CD4-positive, CD25-positive, alpha-beta regulatory T cell (primary cell): ENCODE measurements around the gene PYROXD2. TPM values are rescaled to one million over a fixed set of nuclear protein-coding genes. Genes with fewer than 3 reads are reported as not detected.
"Not testable (repeated sequence)": the region's sequence is repeated elsewhere in the genome, so short reads cannot be mapped to it uniquely, and the experiment has no call there.

Experiments used
- ATAC-seq, 2 donors: fragments of 150-1000 bp; cut with Tn5 transposase; one replicate each; pipeline ENCODE4 v1.10.0; 2021; ENCODE audit warnings: low read depth in 2 of 2, moderate number of reproducible peaks in 2 of 2, moderate library complexity in 1 of 2
- DNase-seq, 3 donors: peaks; one replicate each; pipeline versions ENCODE4 v3.0.0 to v3.0.0-alpha.2; 2012 to 2022; ENCODE audit warnings: mixed read lengths in 1 of 3
- H3K27ac ChIP-seq: one replicate; pipeline ENCODE4 v1.7.0; 2013; ENCODE audit warnings: mild to moderate bottlenecking, low read length; ENCODE audit not compliant: insufficient read depth, poor library complexity, severe bottlenecking
- H3K27me3 ChIP-seq: one replicate; pipeline ENCODE4 v1.7.0; 2013; ENCODE audit warnings: low read length; ENCODE audit not compliant: control insufficient read depth, insufficient read depth
- H3K36me3 ChIP-seq: one replicate; pipeline ENCODE4 v1.7.0; 2013; ENCODE audit warnings: mild to moderate bottlenecking, low read length, moderate library complexity; ENCODE audit not compliant: control insufficient read depth, insufficient read depth
- H3K4me1 ChIP-seq: 2 replicates; pipeline ENCODE4 v1.7.0; 2013; ENCODE audit warnings: mild to moderate bottlenecking, low read length; ENCODE audit not compliant: insufficient read depth, control insufficient read depth, poor library complexity, severe bottlenecking
- H3K4me3 ChIP-seq: one replicate; pipeline ENCODE4 v1.7.0; 2013; ENCODE audit warnings: low read depth, mild to moderate bottlenecking, low read length, moderate library complexity
- H3K9me3 ChIP-seq, 2 experiments: 1 replicate in 1 of 2; 2 replicates in 1 of 2; pipeline ENCODE4 v1.7.0; 2013; ENCODE audit warnings: low read length in 2 of 2, mild to moderate bottlenecking in 1 of 2, moderate library complexity in 1 of 2; ENCODE audit not compliant: control insufficient read depth in 2 of 2
- H3K27ac Mint-ChIP-seq, 3 donors: one replicate each; pipeline ENCODE4 v1.8.0; 2020 to 2022; ENCODE audit warnings: mild to moderate bottlenecking in 3 of 3, mixed read lengths in 3 of 3, moderate library complexity in 2 of 3
- H3K27me3 Mint-ChIP-seq: one replicate; pipeline ENCODE4 v1.8.0; 2022; ENCODE audit warnings: mild to moderate bottlenecking, mixed read lengths
- H3K36me3 Mint-ChIP-seq: one replicate; pipeline ENCODE4 v1.8.0; 2020; ENCODE audit warnings: mixed read lengths
- H3K4me1 Mint-ChIP-seq, 4 donors: one replicate each; pipeline ENCODE4 v1.8.0; 2020 to 2022; ENCODE audit warnings: mixed read lengths in 4 of 4, mild to moderate bottlenecking in 1 of 4
- H3K4me3 Mint-ChIP-seq, 4 donors: one replicate each; pipeline ENCODE4 v1.8.0; 2020 to 2022; ENCODE audit warnings: mild to moderate bottlenecking in 4 of 4, mixed read lengths in 4 of 4, moderate library complexity in 3 of 4
- H3K9me3 Mint-ChIP-seq, 7 donors: one replicate each; pipeline ENCODE4 v1.8.0; 2020 to 2022; ENCODE audit warnings: mixed read lengths in 7 of 7, mild to moderate bottlenecking in 3 of 7, moderate library complexity in 2 of 7
- polyA plus RNA-seq, 4 donors: library from polyadenylated mRNA; unstranded; fragments of 300-500 nt; fragmentation: Illumina TruSeq; gene quantifications; one replicate each; pipeline ENCODE4 v1.2.3, GENCODE V29; 2021
- total RNA-seq: library from RNA; stranded (reverse); gene quantifications from one replicate; pipeline ENCODE4 v1.2.3, GENCODE V29; 2022

Gene PYROXD2
- total and polyA plus RNA-seq, 5 donors from 2014 or later: 0.34 to 17.8 (median 1.7) TPM

- H3K27ac ChIP-seq: no peak overlapping the region
- H3K4me1 ChIP-seq: no peaks in the 10 kb centered on the region
- peaks cover 23% of the 10 kb centered on the region for H3K27me3 Mint-ChIP-seq
- peaks cover 0 to 3% (median 0%) of the 10 kb centered on the region in 4 donors for H3K4me1 Mint-ChIP-seq
- H3K4me3 ChIP-seq: no peak overlapping the region
- DNase-seq (no peak), ATAC-seq (no peak)
- no peak overlapping the region for H3K27ac Mint-ChIP-seq
- H3K4me3 Mint-ChIP-seq: no peak overlapping the region
- peaks cover 0 to 13% (median 5%) of the 10 kb centered on the region in 7 donors for H3K9me3 Mint-ChIP-seq
- H3K27me3 ChIP-seq: no peaks in the 10 kb centered on the region
- no peaks in the 10 kb centered on the region for H3K36me3 Mint-ChIP-seq
- peaks cover 7 to 11% of the 10 kb centered on the region in 2 experiments for H3K9me3 ChIP-seq
- no peaks in the 10 kb centered on the region for H3K36me3 ChIP-seq
Observed at GRCh38 chr10:98346847-98347246, 68.1 kb downstream of the PYROXD2 start.

- peaks cover 0 to 2% (median 0%) of the 10 kb centered on the region in 4 donors for H3K4me1 Mint-ChIP-seq
- H3K27me3 Mint-ChIP-seq: peaks cover 22% of the 10 kb centered on the region
- no peaks in the 10 kb centered on the region for H3K4me1 ChIP-seq
- H3K27ac Mint-ChIP-seq: no peak overlapping the region
- no peak overlapping the region for H3K4me3 ChIP-seq
- DNase-seq: no peak
- H3K9me3 ChIP-seq: peaks cover 7 to 11% of the 10 kb centered on the region in 2 experiments
- H3K27me3 ChIP-seq: no peaks in the 10 kb centered on the region
- H3K27ac ChIP-seq: no peak overlapping the region
- no peaks in the 10 kb centered on the region for H3K36me3 Mint-ChIP-seq
- no peak for ATAC-seq
- H3K9me3 Mint-ChIP-seq: peaks cover 0 to 12% (median 7%) of the 10 kb centered on the region in 7 donors
- no peaks in the 10 kb centered on the region for H3K36me3 ChIP-seq
- no peak overlapping the region for H3K4me3 Mint-ChIP-seq
Observed at GRCh38 chr10:98344589-98345038, 70.4 kb downstream of the PYROXD2 start.

- H3K36me3 Mint-ChIP-seq, H3K4me1 Mint-ChIP-seq, ATAC-seq, H3K27ac Mint-ChIP-seq, H3K4me3 Mint-ChIP-seq, H3K9me3 Mint-ChIP-seq, DNase-seq, H3K36me3 ChIP-seq, H3K27me3 ChIP-seq, H3K27me3 Mint-ChIP-seq, H3K4me1 ChIP-seq, H3K9me3 ChIP-seq, H3K4me3 ChIP-seq, H3K27ac ChIP-seq: not testable (repeated sequence)
Observed at GRCh38 chr10:98341701-98342100, 73.3 kb downstream of the PYROXD2 start.

GRCh38 chr10:98340940-98341310 lies 74.1 kb downstream of the PYROXD2 start:
- H3K27ac ChIP-seq: no peak overlapping the region
- no peak for ATAC-seq
- H3K4me3 ChIP-seq: no peak overlapping the region
- Mint-ChIP-seq H3K27me3 (peaks cover 10% of the 10 kb centered on the region), H3K4me3 (no peak overlapping the region), H3K36me3 (no peaks in the 10 kb centered on the region), H3K9me3 (peaks cover 0 to 3% (median 0%) of the 10 kb centered on the region in 7 donors), H3K27ac (no peak overlapping the region), H3K4me1 (no peaks in the 10 kb centered on the region)
- H3K9me3 ChIP-seq: no peaks in the 10 kb centered on the region
- H3K27me3 ChIP-seq: peaks cover 2% of the 10 kb centered on the region
- no peaks in the 10 kb centered on the region for H3K36me3 ChIP-seq
- DNase-seq: no peak
- H3K4me1 ChIP-seq: no peaks in the 10 kb centered on the region

GRCh38 chr10:98340261-98340939 lies 74.6 kb downstream of the PYROXD2 start:
- Mint-ChIP-seq H3K27ac (no peak overlapping the region), H3K27me3 (peaks cover 11% of the 10 kb centered on the region), H3K9me3 (peaks cover 0 to 3% (median 0%) of the 10 kb centered on the region in 7 donors), H3K4me3 (no peak overlapping the region), H3K4me1 (no peaks in the 10 kb centered on the region), H3K36me3 (no peaks in the 10 kb centered on the region)
- Histone ChIP-seq H3K27me3 (peaks cover 2% of the 10 kb centered on the region), H3K36me3 (no peaks in the 10 kb centered on the region), H3K27ac (no peak overlapping the region), H3K9me3 (no peaks in the 10 kb centered on the region), H3K4me3 (no peak overlapping the region), H3K4me1 (no peaks in the 10 kb centered on the region)
- DNase-seq: no peak
- no peak for ATAC-seq

- no peak overlapping the region for H3K27ac ChIP-seq
- Mint-ChIP-seq H3K4me1 (no peaks in the 10 kb centered on the region), H3K4me3 (no peak overlapping the region), H3K27ac (no peak overlapping the region), H3K36me3 (no peaks in the 10 kb centered on the region), H3K27me3 (peaks cover 17% of the 10 kb centered on the region), H3K9me3 (peaks cover 0 to 2% (median 0%) of the 10 kb centered on the region in 7 donors)
- H3K4me3 ChIP-seq: no peak overlapping the region
- no peaks in the 10 kb centered on the region for H3K4me1 ChIP-seq
- H3K27me3 ChIP-seq: peaks cover 2% of the 10 kb centered on the region
- DNase-seq: peak in 1 of 3 donors; percentile 24
- ATAC-seq: no peak
- H3K9me3 ChIP-seq: no peaks in the 10 kb centered on the region
- H3K36me3 ChIP-seq: no peaks in the 10 kb centered on the region
Observed at GRCh38 chr10:98339799-98340198, 75.2 kb downstream of the PYROXD2 start.

GRCh38 chr10:98338896-98339295 lies 76.1 kb downstream of the PYROXD2 start:
- Mint-ChIP-seq H3K27ac (no peak overlapping the region), H3K4me1 (no peaks in the 10 kb centered on the region), H3K36me3 (no peaks in the 10 kb centered on the region), H3K4me3 (no peak overlapping the region), H3K9me3 (peaks cover 0 to 2% (median 0%) of the 10 kb centered on the region in 7 donors), H3K27me3 (peaks cover 22% of the 10 kb centered on the region)
- Histone ChIP-seq H3K4me3 (no peak overlapping the region), H3K36me3 (no peaks in the 10 kb centered on the region), H3K9me3 (no peaks in the 10 kb centered on the region), H3K4me1 (no peaks in the 10 kb centered on the region), H3K27ac (no peak overlapping the region), H3K27me3 (peaks cover 3% of the 10 kb centered on the region)
- ATAC-seq (no peak), DNase-seq (no peak)

- H3K4me1 ChIP-seq: no peaks in the 10 kb centered on the region
- H3K9me3 Mint-ChIP-seq: peaks cover 0 to 2% (median 0%) of the 10 kb centered on the region in 7 donors
- H3K4me1 Mint-ChIP-seq: no peaks in the 10 kb centered on the region
- DNase-seq: no peak
- H3K36me3 Mint-ChIP-seq: no peaks in the 10 kb centered on the region
- ATAC-seq: no peak
- H3K27me3 Mint-ChIP-seq: peaks cover 22% of the 10 kb centered on the region
- H3K36me3 ChIP-seq: no peaks in the 10 kb centered on the region
- H3K27ac Mint-ChIP-seq: no peak overlapping the region
- no peak overlapping the region for H3K4me3 ChIP-seq
- peaks cover 4% of the 10 kb centered on the region for H3K27me3 ChIP-seq
- no peaks in the 10 kb centered on the region for H3K9me3 ChIP-seq
- no peak overlapping the region for H3K4me3 Mint-ChIP-seq
- no peak overlapping the region for H3K27ac ChIP-seq
Observed at GRCh38 chr10:98338318-98338717, 76.7 kb downstream of the PYROXD2 start.
